Embryonic facial prominence (tissue), 1 donor: Measurements from ENCODE around the gene CAMK1G.

ENCODE experiments used
- DNase-seq: peaks from one replicate; pipeline ENCODE4 v3.0.0-alpha.2; 2016; ENCODE audit errors: extremely low spot score

Gene CAMK1G

GRCh38 chr1:209662879-209663327 lies 79.4 kb downstream of the CAMK1G start:
- no peak for DNase-seq
